Measurements from ENCODE around the gene CFAP69.

GRCh38 chr7:90311175-90311574, 66.2 kb downstream of the CFAP69 start:
- TF ChIP-seq, protein P1, sequence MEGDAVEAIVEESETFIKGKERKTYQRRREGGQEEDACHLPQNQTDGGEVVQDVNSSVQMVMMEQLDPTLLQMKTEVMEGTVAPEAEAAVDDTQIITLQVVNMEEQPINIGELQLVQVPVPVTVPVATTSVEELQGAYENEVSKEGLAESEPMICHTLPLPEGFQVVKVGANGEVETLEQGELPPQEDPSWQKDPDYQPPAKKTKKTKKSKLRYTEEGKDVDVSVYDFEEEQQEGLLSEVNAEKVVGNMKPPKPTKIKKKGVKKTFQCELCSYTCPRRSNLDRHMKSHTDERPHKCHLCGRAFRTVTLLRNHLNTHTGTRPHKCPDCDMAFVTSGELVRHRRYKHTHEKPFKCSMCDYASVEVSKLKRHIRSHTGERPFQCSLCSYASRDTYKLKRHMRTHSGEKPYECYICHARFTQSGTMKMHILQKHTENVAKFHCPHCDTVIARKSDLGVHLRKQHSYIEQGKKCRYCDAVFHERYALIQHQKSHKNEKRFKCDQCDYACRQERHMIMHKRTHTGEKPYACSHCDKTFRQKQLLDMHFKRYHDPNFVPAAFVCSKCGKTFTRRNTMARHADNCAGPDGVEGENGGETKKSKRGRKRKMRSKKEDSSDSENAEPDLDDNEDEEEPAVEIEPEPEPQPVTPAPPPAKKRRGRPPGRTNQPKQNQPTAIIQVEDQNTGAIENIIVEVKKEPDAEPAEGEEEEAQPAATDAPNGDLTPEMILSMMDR (conservative IDR thresholded peaks at IDR 0.05; ENCODE audit: low read depth, low read length), result no peak
- TF ChIP-seq EZH2 (IDR thresholded peaks at IDR 0.05; ENCODE audit: borderline replicate concordance, low read depth, low read length, poor library complexity, severe bottlenecking), result no peak
